Suppressor macrophage treated with lipopolysaccharide for 4 hours (primary cell): ENCODE results near the gene IQGAP3.

ENCODE experiments used
- DNase-seq: peaks from one replicate; pipeline ENCODE4 v3.0.0-alpha.2; 2020

The IQGAP3 gene

GRCh38 chr1:156571261-156571852 lies 1.0 kb downstream of the IQGAP3 start:
- peak; percentile 69 for DNase-seq

- DNase-seq, result no peak
Measured at GRCh38 chr1:156566436-156566835, 5.9 kb downstream of the IQGAP3 start.

- DNase-seq, result no peak
Measured at GRCh38 chr1:156565519-156565918, 6.8 kb downstream of the IQGAP3 start.

GRCh38 chr1:156560585-156561163 lies 11.7 kb downstream of the IQGAP3 start:
- DNase-seq, result no peak

GRCh38 chr1:156559797-156560385 lies 12.5 kb downstream of the IQGAP3 start:
- DNase-seq, result no peak

GRCh38 chr1:156559086-156559796 lies 13.1 kb downstream of the IQGAP3 start:
- DNase-seq, result no peak

GRCh38 chr1:156556354-156556753 lies 16.0 kb downstream of the IQGAP3 start:
- DNase-seq, result no peak

- DNase-seq, result no peak
Measured at GRCh38 chr1:156555715-156556114, 16.6 kb downstream of the IQGAP3 start.

- no peak for DNase-seq
Measured at GRCh38 chr1:156554971-156555370, 17.4 kb downstream of the IQGAP3 start.

GRCh38 chr1:156553860-156554485 lies 18.4 kb downstream of the IQGAP3 start:
- no peak for DNase-seq

- DNase-seq, result peak; percentile 82
Measured at GRCh38 chr1:156552937-156553336, 19.4 kb downstream of the IQGAP3 start.

GRCh38 chr1:156552518-156552917 lies 19.8 kb downstream of the IQGAP3 start:
- no peak for DNase-seq

- DNase-seq, result peak; percentile 48
Measured at GRCh38 chr1:156551869-156552268, 20.5 kb downstream of the IQGAP3 start.

- DNase-seq, result no peak
Measured at GRCh38 chr1:156551066-156551643, 21.2 kb downstream of the IQGAP3 start.

- no peak for DNase-seq
Measured at GRCh38 chr1:156550346-156550745, 22.0 kb downstream of the IQGAP3 start.

- DNase-seq, result no peak
Measured at GRCh38 chr1:156549831-156550230, 22.5 kb downstream of the IQGAP3 start.

- DNase-seq, result no peak
Measured at GRCh38 chr1:156549390-156549789, 23.0 kb downstream of the IQGAP3 start.

- no peak for DNase-seq
Measured at GRCh38 chr1:156547982-156548381, 24.4 kb downstream of the IQGAP3 start.

- DNase-seq, result no peak
Measured at GRCh38 chr1:156547434-156547833, 24.9 kb downstream of the IQGAP3 start.

GRCh38 chr1:156546267-156546666 lies 26.1 kb downstream of the IQGAP3 start:
- no peak for DNase-seq

GRCh38 chr1:156544592-156545102 lies 27.7 kb downstream of the IQGAP3 start:
- no peak for DNase-seq

GRCh38 chr1:156543066-156543465 lies 29.3 kb downstream of the IQGAP3 start:
- no peak for DNase-seq

- DNase-seq, result peak; percentile 79
Measured at GRCh38 chr1:156540955-156541354, 31.4 kb downstream of the IQGAP3 start.
